ENCODE measurements around the gene TRPV3.

DNA sequence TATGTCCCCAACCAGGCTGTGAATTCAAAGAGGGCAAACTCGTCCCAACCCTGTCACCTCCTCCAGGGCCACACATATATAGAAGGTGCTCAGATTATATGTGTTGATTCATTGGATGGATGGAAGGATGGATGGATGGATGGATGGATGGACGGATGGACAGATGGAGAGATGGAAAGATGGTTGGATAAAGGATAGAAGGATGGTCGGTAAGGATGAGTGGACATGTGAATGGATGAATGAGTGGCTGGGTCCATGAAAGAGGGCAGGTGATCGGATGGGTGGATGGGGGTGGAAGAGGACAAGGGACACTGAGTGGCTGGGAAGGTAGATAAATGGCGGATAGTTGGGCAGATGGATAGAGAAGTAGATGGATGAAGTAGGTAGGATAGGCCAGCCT is 30.1 kb downstream of the TRPV3 start:
- TF ChIP-seq POLR2AphosphoS5 (IDR thresholded peaks at IDR 0.05; ENCODE audit: low read depth, low read length) (no peak), CTCF (IDR thresholded peaks at IDR 0.05 in 2 of 3, conservative IDR thresholded peaks at IDR 0.05 in 1 of 3; ENCODE audit: borderline replicate concordance in 1 of 3, insufficient read depth in 1 of 3, low read depth in 2 of 3, low read length in 2 of 3) (no peak), YY1 (IDR thresholded peaks at IDR 0.05; ENCODE audit: extremely low read depth, insufficient replicate concordance, low read depth, low read length) (no peak), ZFX (IDR thresholded peaks at IDR 0.05) (no peak), REST (IDR thresholded peaks at IDR 0.05; ENCODE audit: low read depth) (no peak), FOSL1 (IDR thresholded peaks at IDR 0.05; ENCODE audit: low read depth) (no peak), POLR2A (IDR thresholded peaks at IDR 0.05; ENCODE audit: borderline replicate concordance, extremely low read depth, insufficient read depth, insufficient read length) (no peak)

Measured in HCT116 (cell line).